Left renal pelvis (tissue), 4 donors: ENCODE results near the gene PNO1. TPM values are rescaled to one million over a fixed set of nuclear protein-coding genes. Genes with fewer than 3 reads are reported as not detected.
A peak's percentile ranks its signal among the peaks of the same experiment; 100 is the strongest.

ENCODE experiments used
- DNase-seq, 4 donors: peaks; one replicate each; pipeline ENCODE4 v3.0.0-alpha.2; 2013; ENCODE audit warnings: low read depth in 4 of 4, low spot score in 3 of 4
- polyA plus RNA-seq, 4 donors: library from polyadenylated mRNA; unstranded; fragments of 120-200 nt; gene quantifications; one replicate each; pipeline ENCODE4 v1.2.1, GENCODE V29; 2013; ENCODE audit not compliant: insufficient read length in 4 of 4

The PNO1 gene
- polyA plus RNA-seq, 4 donors = 11.1 to 19.9 (median 17.0) TPM

DNA sequence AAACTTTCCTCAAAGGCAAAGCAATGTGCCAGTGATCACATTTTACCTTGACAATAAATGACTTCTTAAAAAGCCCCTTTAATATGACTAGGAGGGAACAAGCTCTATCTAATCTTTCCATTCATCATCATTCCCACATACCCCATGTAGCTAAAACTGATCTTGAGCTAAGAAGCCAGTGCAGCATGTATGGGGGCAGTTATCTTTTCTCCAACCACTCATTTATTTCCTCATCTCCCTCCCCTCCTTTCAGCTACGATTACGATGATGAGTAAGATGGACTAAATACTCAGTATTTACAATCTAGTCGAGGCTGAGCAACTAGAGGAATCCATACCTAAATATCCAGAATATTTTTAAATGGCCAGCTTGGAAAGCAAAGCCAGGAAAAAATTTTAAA lies 35.5 kb downstream of the PNO1 start:
- no peak for DNase-seq

DNA sequence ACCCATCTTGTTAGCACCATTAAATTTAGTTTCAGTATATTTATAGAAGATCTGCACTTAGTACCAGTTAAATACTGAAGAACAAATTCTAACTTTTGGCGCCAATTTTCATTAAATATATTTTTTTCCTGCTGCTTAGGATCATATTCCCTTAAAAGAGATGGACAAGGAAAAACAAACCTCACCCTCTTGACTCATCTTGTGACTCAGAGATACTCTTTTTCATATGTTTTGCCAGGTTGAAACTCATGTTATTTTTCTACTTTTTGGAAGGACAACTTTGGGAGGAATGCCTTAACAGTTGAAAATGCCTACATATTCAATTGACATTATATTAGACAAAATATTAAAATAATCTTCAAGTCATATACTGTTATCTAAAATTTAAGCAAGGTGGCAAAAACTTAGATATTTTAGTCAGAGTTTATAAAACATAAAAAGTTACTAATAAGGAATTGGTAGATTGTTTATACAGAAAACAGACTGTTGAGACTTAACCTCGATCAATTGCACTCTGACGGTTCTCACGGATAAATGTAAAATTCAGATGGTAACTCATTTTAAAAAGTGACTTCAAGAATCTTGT lies 36.2 kb downstream of the PNO1 start:
- DNase-seq = no peak

GRCh38 chr2:68195096-68195495 lies 37.4 kb downstream of the PNO1 start:
- no peak for DNase-seq

DNA sequence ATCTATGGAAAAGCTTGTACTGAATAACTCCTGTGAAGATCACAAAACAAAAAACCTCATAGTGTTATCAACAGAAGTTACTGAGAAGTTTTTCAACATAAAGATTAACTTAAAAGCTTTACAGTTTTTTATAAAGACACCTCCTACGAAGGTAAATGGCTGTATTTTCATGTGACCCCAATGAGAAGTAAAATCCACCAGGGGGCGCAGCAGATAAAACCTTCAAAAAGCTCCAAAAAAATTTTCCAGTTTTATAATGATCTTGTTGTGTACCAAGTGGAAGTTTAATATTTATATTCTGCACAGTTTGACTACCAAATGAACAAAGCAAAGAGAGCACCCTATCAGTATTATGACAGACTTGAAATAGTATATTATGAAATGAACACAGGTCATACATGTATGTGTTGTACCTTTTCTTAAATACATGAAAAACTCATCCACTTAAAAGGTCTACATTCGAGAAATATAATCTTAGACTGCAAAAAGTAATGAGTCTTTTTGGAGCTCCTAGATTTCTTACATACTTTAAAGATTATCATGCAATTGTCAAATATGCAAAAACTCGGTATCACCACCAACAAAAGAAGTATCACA lies 38.5 kb downstream of the PNO1 start:
- DNase-seq = peak in 2 of 4 donors; percentile 12 to 20

DNA sequence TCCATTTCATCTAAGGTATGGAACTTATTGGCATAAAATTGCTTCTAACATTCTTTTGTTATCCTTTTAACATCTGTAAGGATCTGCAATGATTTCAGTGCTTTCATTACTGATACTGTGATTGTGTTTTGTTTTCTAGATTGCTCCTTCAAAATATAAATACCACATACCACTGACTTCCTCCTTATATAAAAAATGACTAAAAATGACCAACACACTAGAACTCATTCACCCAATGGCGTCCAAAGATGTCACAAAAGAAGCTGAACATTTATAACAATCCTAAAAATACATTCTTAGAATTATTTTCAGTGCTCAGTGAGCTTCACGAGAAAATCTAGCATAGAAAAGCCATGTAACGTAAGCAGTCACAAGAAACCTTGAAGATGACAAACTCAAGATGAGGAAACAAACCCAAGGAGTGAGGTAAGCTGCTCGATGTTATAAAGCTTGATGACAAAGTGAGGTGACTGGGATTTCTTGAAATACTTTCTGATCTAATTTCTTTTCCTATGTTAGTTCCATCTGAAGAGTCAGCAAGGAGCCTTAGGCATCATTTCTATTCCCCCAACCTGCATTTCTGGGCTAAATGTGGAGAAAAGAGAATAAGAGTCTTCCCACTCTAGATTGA lies 42.6 kb downstream of the PNO1 start:
- no peak for DNase-seq

GRCh38 chr2:68203587-68203986 lies 45.9 kb downstream of the PNO1 start:
- DNase-seq = no peak

- DNase-seq = no peak
Measured at GRCh38 chr2:68206793-68207192, 49.1 kb downstream of the PNO1 start.

DNA sequence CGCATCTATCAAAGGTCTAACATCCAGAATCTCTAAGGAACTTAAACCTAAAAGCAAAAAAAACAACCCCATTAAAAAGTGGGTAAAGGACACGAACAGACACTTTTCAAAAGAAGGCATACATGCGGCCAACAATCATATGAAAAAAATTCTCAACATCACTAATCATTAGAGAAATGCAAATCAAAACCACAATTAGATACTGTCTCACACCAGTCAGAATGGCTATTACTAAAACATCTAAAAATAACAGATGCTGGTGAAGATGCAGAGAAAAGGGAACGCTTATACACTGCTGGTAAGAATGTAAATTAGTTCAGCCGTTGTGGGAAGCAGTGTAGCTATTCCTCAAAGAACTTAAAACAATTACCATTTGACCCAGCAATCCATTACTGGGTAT lies 56.7 kb downstream of the PNO1 start:
- no peak for DNase-seq

DNA sequence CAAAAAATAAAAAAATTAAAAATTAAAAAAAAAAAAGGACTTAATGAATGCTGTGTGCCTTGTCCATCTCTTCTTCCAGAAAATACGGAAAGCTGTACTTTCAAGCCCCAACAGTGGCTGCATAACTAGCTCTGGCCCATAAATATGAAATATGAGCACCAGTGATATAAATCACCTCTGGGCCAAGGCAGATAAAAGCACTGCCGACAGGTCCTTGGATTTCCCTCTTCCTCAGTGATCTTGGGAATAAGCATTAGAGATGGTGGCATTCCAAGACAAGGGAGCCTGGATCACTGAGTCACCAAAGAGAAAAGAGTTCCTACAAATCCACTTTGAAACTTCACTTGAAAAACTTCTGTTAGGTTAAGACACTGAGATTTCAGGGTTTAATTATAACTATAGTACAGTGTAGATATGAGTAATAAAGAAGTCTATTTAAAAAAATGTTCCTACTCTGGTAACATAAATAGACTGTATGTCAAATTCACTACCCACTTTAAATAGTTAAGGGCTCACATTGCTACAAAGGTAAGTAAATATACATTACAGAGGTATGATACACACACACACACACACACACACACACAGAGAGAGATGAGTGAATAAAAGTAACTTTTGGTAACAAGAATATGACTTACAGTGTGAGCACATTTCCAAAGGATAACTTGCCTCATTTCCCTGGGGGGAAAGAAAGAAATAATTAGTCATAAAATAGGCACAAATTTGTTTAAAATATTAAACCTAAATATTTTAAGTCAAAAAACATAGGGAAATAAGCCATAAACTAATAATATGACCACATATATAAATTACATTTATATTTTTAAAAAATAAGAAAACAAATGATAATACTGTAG lies 59.0 kb downstream of the PNO1 start:
- peak in 1 of 4 donors; percentile 14 for DNase-seq

- DNase-seq = no peak
Measured at GRCh38 chr2:68217729-68218128, 60.0 kb downstream of the PNO1 start.

DNA sequence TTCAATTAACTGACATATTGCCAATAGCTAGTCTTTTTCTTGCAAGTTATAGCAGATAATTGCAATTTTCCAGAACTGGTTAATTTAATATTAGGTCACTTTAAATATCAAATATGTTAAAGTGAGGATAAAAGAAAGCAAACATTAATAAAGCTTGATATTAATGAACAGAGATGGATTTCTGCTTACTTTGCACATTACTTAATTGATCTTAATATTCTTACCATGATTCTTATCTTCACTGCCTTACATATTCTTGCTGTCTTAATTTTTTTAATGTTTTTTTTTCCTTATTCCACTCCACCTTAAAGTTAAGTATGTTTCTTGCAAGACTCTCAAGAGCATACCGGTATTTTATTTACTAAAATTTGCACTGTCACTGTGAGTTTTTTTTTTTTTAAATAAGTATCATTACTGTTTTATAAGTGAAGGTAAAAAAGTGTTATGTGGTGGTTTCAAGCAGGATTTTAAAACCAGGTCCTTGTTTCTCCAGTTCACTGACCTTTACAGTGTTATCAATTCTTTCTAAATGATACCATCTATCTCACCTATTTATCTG lies 60.7 kb downstream of the PNO1 start:
- DNase-seq = no peak

- no peak for DNase-seq
Measured at GRCh38 chr2:68222287-68222686, 64.6 kb downstream of the PNO1 start.

DNA sequence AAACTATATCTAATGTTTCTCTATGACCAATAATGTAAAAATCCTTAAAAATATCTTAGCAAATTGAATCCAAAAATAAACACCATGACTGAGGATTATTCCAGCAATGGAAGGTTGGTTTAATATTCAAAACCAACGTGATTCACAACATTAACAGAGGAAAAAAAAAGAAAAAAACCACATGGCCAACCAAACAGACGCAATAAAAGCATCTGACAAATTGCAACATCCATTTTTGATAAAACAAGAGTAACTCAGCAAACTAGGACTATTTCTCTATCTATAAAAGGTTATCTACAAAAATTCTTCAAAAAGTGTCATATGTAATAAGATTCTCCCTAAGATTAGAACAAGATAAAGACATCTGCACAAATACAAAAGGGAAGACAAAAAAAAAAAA lies 65.7 kb downstream of the PNO1 start:
- DNase-seq = no peak

- no peak for DNase-seq
Measured at GRCh38 chr2:68225119-68225632, 67.5 kb downstream of the PNO1 start.

Other genes with a start within 250 kb of the PNO1 start
- gene C1D, start 94.9 kb upstream of the PNO1 start, polyA plus RNA-seq = 10 to 100 TPM; 45.3 to 59.8 (median 51.1) TPM
- 10 to 100 TPM; 55.7 to 76.1 (median 71.3) TPM for gene PPP3R1, start 94.6 kb downstream of the PNO1 start, polyA plus RNA-seq
- gene CNRIP1, start 162.1 kb downstream of the PNO1 start, polyA plus RNA-seq = 10 to 100 TPM; 19.5 to 51.5 (median 26.6) TPM
- 10 to 100 TPM in 1 of 4 donors, 1 to 10 TPM in 3; 4.5 to 18.9 (median 7.0) TPM for gene PLEK, start 207.4 kb downstream of the PNO1 start, polyA plus RNA-seq